Activated CD4-positive, CD25-positive, alpha-beta regulatory T cell (primary cell): ENCODE results near the gene ZBTB44.
"Not testable (repeated sequence)": the region's sequence is repeated elsewhere in the genome, so short reads cannot be mapped to it uniquely, and the experiment has no call there.

Source experiments
- DNase-seq, 4 experiments: peaks; one replicate each; lab custom pipeline; 2025; lab: John Stamatoyannopoulos, UW

ZBTB44 gene, protein sequence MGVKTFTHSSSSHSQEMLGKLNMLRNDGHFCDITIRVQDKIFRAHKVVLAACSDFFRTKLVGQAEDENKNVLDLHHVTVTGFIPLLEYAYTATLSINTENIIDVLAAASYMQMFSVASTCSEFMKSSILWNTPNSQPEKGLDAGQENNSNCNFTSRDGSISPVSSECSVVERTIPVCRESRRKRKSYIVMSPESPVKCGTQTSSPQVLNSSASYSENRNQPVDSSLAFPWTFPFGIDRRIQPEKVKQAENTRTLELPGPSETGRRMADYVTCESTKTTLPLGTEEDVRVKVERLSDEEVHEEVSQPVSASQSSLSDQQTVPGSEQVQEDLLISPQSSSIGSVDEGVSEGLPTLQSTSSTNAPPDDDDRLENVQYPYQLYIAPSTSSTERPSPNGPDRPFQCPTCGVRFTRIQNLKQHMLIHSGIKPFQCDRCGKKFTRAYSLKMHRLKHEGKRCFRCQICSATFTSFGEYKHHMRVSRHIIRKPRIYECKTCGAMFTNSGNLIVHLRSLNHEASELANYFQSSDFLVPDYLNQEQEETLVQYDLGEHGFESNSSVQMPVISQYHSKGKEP

GRCh38 chr11:130314750-130315285 is at the start of gene ZBTB44:
Gene ZBTB44 (minus strand): TSS chr11:130314917. CDS start chr11:130261873, 53,044 bp downstream.
- DNase-seq, result peak; percentile 81 to 87 (median 86)

- DNase-seq, result no peak
Measured at GRCh38 chr11:130359419-130359818, 44.7 kb upstream of the ZBTB44 start.

DNA sequence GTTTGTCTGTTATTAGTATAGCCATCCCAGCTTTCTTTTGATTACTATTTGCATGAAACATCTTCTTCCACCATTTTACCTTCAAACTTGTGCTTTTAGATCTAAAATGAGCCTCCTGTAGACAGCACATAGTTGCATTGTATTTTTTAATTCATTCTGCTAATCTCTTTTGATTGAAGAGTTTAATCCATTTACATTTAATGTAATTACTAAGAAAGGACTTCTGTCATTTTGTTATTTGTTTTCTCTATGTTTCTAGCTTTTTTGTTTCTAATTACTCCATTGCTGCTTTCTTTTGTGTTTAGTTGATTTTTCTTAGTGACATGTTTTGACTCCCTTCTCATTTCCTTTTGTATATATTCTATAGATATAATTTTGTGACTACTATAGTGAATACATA is 43.7 kb upstream of the ZBTB44 start:
- DNase-seq, result no peak

DNA sequence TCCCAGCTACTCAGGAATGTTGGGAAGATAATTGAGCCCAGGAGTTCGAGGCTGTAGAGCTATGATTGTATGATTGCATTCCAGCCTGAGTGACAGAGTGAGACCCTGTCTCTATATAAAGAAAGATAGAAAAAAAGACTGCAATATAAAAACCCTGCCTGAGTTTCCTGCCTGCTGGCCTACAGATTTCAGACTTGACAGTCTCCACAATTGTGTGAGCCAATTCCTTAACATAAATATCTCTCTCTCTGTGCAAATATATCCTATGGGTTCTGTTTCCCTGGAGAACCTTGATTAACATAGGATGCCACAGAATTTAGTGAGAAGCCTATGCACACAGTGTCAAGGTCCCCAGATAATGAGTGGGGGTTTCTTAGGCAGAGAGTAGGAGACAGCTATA is 32.5 kb upstream of the ZBTB44 start:
- no peak for DNase-seq

DNA sequence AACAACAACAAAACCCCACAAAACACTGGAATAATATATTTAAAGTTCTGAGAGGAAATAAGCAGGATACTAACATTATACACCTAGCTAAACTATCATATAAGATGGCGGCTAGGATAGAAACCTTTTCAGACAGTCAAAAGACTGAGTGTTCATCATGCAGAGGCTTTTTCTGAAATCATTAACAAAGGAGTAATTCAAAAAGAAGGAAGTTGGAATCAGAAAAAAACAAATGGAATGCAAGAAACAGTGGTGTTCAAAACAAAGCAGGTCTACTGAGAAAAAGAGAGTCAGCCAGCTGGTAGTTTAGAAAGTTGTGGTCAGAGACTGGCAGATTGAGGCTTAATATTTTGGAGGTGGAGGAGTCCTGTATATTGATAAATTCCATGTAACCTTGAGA is 30.1 kb upstream of the ZBTB44 start:
- no peak for DNase-seq

DNA sequence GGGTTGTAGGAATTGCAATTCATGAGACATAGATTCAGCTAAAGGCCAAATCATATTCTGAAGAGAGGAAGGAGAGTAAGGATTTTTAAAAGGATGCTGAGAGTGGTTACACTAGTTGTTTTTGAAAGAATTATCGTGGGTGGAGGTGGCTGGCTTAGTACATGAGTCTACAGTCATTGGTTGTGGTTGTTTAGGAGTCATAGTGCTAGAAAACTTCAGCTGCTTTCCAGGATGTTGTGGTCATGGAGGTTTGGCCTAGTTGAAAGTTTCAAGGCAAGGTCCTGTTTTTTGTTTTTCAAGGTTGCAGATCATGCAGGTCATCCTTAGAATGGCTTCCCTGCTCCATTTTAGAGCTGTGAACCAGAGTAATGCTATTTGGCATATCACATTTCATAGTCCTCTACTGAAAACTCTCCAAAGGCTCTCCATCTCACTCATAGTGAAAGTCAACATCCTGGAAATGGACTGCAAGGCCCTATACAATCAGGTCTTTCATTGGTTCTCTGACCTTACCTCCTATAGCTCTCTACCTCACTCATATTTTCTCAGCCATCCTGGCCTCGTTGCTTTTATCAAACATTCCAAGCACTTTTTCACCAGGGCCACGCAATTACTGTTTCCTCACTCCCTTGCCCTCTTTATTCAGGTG is 26.1 kb upstream of the ZBTB44 start:
- DNase-seq, result no peak

- no peak for DNase-seq
Measured at GRCh38 chr11:130338667-130339066, 23.9 kb upstream of the ZBTB44 start.

DNA sequence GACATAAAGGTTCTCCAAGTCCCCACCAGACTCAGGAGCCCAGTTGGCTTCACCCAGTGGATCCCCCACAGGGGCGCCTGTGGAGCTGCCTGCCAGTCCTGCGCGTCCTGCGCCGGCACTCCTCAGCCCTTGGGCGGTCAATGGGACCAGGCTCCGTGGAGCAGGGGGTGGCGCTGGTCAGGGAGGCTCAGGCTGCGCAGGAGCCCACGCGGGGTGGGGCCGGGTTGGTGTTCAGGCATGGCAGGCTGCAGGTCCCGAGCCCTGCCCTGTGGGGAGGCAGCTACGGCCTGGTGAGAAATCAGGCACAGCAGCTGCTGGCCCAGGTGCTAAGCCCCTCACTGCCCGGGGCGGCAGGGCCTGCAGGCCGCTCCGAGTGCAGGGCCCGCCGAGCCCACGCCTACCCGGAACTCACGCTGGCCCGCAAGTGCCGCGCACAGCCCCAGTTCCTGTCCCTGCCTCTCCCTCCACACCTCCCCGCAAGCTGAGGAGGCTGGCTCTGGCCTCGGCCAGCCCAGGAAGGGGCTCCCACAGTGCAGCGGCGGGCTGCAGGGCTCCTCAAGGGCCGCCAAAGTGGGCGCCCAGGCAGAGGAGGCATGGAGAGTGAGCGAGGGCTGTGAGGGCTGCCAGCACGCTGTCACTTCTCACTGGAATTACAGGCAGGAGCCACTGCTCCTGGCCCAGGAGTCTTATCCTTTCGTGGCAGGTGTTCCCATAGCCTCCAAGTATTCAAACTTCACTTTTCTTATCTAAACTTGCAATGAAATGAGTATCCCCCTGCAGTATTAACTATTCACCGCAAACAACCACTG is 22.8 kb upstream of the ZBTB44 start:
- no peak for DNase-seq

DNA sequence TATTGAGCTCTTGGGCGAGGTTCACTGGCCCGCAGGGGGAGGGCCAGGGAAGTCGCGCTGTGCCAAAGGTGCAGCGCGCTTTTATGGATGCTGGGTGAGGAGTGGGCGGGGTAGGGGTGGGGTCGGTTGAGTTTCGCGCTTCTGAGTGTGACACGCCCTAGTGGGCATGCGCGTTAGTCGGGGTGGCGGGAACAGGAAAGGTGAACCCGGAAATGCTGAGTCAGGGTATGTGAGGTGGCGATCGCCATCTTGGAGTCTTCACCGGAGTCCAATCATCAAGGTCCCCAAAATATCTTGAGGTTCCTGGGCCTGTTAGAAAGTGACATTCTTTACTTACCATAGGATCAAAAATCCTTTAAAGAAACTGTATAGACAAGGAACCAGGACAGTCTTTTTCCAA is 16.7 kb upstream of the ZBTB44 start:
- not testable (repeated sequence) for DNase-seq

DNA sequence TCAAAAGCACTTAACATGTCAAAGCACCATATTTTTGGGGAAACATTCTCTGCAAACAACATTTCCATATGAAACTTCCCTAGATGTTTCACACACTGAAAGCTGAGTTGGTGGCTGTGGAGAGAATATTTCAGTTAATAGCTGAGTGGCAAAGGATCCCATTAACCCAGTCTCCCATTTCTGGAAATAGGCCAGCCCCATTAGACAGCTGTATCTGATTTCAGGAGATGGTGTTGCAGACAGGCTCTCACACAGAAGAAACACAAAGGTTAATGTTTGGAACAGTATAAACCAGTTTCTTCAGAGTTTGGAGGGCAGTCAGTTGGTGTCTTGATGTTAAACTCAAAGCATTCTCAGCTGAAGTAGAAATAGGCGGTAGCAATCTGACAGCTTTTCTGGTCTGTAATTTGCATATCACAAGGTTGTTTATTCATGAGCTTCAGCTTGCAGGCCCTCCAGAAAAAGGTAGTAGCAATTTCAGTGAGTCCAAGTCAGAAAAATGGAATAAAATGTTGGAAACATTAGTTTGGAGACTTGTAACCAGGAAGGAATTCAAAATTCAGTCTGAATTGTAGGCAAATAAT is 15.5 kb upstream of the ZBTB44 start:
- no peak for DNase-seq

- no peak for DNase-seq
Measured at GRCh38 chr11:130328420-130328819, 13.7 kb upstream of the ZBTB44 start.

GRCh38 chr11:130327716-130328115 is 13.0 kb upstream of the ZBTB44 start:
- no peak for DNase-seq

GRCh38 chr11:130325691-130326090 is 11.0 kb upstream of the ZBTB44 start:
- no peak for DNase-seq

GRCh38 chr11:130323452-130324450 is 9.0 kb upstream of the ZBTB44 start:
- DNase-seq, result no peak

GRCh38 chr11:130322126-130322525 is 7.4 kb upstream of the ZBTB44 start:
- no peak for DNase-seq

GRCh38 chr11:130318031-130318673 is 3.4 kb upstream of the ZBTB44 start:
- DNase-seq, result no peak

DNA sequence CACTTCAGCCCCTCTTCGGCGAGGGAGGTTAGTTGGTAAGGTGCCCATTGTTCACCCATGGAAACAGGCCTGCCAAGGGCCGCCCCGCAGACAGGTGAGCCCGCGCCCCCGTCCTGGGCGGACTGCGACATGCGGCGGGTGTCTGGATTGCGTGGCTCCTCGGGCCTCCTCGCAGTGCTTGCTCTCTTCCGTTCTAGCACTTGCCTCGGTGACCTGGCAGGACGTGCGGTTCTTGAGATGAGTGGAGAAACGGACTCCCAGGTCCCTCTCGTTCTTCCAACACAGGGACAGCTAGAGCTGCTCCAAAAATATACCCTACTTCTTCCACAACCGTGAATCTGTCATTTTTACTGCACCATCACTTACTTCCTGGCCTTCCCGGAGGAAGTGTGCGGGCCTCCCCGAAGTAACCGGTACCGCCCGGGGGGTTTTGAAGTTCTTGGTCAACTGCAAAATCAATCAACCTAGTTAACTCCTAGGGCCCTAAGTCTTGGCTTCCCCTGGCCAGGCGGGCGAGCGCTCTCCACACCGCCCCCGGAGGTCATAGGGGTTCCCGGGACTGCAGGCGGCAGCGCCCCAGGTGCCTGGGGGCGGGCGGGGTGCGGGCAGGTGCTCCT is 745 bp upstream of the ZBTB44 start:
- peak in 3 of 4 experiments; percentile 16 to 45 (median 24) for DNase-seq

- DNase-seq, result peak; percentile 46 to 57 (median 53)
Measured at GRCh38 chr11:130314184-130314749, 450 bp downstream of the ZBTB44 start.
